ENCODE results near the gene ZBTB20.

- TF ChIP-seq POLR2A (IDR thresholded peaks at IDR 0.05) (no peak), CTCF (IDR thresholded peaks at IDR 0.05) (no peak)
These were observed 424.6 kb downstream of the ZBTB20 start for GRCh38 chr3:114722530-114722929.
